Panc1 (cell line): ENCODE results near the gene OSCAR. TPM values are rescaled to one million over a fixed set of nuclear protein-coding genes. Genes with fewer than 3 reads are reported as not detected.

Source experiments
- ATAC-seq: fragments of 200-7000 bp; cut with Tn5 transposase; 2 replicates; pipeline ENCODE4 v1.9.1; 2020; ENCODE audit warnings: mild to moderate bottlenecking, moderate library complexity
- BruUV-seq: library from RNA; stranded (reverse); fragments of 400-500 nt; replicated peaks from 2 replicates; lab custom pipeline; 2021; lab: Mats Ljungman, UMichigan
- CTCF ChIA-PET: fragments of 300-600 bp; sonication (Branson Sonifier 250); formaldehyde crosslinking; loops from one replicate; lab custom pipeline; 2022; ENCODE audit warnings: antibody characterized with exemption; lab: Charles Lee
- POLR2A ChIA-PET: fragments of 300-600 bp; sonication (Branson Sonifier 250); formaldehyde crosslinking; loops from one replicate; lab custom pipeline; 2022; ENCODE audit warnings: antibody characterized with exemption; lab: Charles Lee
- DNase-seq: peaks from one replicate; pipeline ENCODE4 v3.0.0-alpha.2; 2010; ENCODE audit warnings: low read depth, low spot score
- H3K27ac ChIP-seq: 2 replicates; pipeline ENCODE4 v1.5.1; 2011; ENCODE audit warnings: mild to moderate bottlenecking, low read length, inconsistent platforms
- H3K27me3 ChIP-seq: fragments of 200-500 bp; sonication (Bioruptor generic); 2 replicates; pipeline ENCODE4 v1.6.0; 2014; ENCODE audit warnings: low read length, inconsistent platforms; ENCODE audit not compliant: control insufficient read depth, insufficient read depth
- H3K36me3 ChIP-seq: fragments of 200-500 bp; sonication (Bioruptor generic); 2 replicates; pipeline ENCODE4 v1.5.1; 2014; ENCODE audit warnings: inconsistent platforms, mild to moderate bottlenecking, low read length, moderate library complexity; ENCODE audit not compliant: control insufficient read depth, insufficient read depth
- H3K4me1 ChIP-seq: 2 replicates; pipeline ENCODE4 v1.5.1; 2011; ENCODE audit warnings: inconsistent platforms, mild to moderate bottlenecking, low read length, moderate library complexity; ENCODE audit not compliant: control insufficient read depth, insufficient read depth
- H3K4me3 ChIP-seq, 2 experiments: 2 replicates each; pipeline ENCODE4 v1.5.1; 2011 to 2012; ENCODE audit warnings: low read depth in 2 of 2, low read length in 2 of 2, mild to moderate bottlenecking in 2 of 2, inconsistent platforms in 1 of 2, moderate library complexity in 1 of 2
- H3K9me3 ChIP-seq: fragments of 200-500 bp; sonication (Bioruptor generic); 2 replicates; pipeline ENCODE4 v1.5.1; 2014; ENCODE audit warnings: low read depth, mild to moderate bottlenecking, inconsistent platforms, low read length, moderate library complexity; ENCODE audit not compliant: control insufficient read depth, insufficient read depth
- POLR2AphosphoS5 ChIP-seq: IDR thresholded peaks from 2 replicates; pipeline ENCODE4 v1.6.1; 2012; ENCODE audit warnings: mild to moderate bottlenecking, low read depth, low read length, moderate library complexity
- SIN3A ChIP-seq: IDR thresholded peaks from 2 replicates; pipeline ENCODE4 v1.6.1; 2012; ENCODE audit warnings: low read depth, mild to moderate bottlenecking, low read length, moderate library complexity, borderline replicate concordance; ENCODE audit not compliant: insufficient read depth
- TCF7L2 ChIP-seq: IDR thresholded peaks from 2 replicates; pipeline ENCODE4 v1.6.1; 2011; ENCODE audit warnings: mild to moderate bottlenecking, low read depth, low read length, inconsistent platforms
- in situ Hi-C: cut with HindIII; loops from 2 replicates; pipeline ENCODE4 v1.10.0; 2016; ENCODE audit warnings: low sequenced_read_pairs, low pct_unique_long_range_greater_than_20kb
- intact Hi-C: fragments of 100-400 bp; cut with micrococcal nuclease; formaldehyde crosslinking; loops from one replicate; pipeline ENCODE4 v1.10.0; 2022; ENCODE audit not compliant: unreplicated experiment
- total RNA-seq: library from RNA; stranded (reverse); gene quantifications from one replicate; pipeline ENCODE4 v1.2.1, GENCODE V29; 2021; ENCODE audit not compliant: unreplicated experiment
- TF ChIP-seq, protein P1 (sequence below), 2 experiments: IDR thresholded peaks; 2 replicates each; pipeline ENCODE4 v1.6.1; 2011 to 2012; ENCODE audit warnings: low read depth in 2 of 2, control low read depth in 1 of 2, low read length in 1 of 2, mild to moderate bottlenecking in 1 of 2, moderate library complexity in 1 of 2; ENCODE audit not compliant: insufficient read depth in 1 of 2
- TF ChIP-seq, protein P2 (sequence below): fragments of 450-650 bp; IDR thresholded peaks from 2 replicates; pipeline ENCODE4 v1.5.1; 2017; ENCODE audit warnings: mild to moderate bottlenecking

Gene OSCAR
- total RNA-seq, 1 experiment from 2014 or later, result 6.8 TPM

DNA sequence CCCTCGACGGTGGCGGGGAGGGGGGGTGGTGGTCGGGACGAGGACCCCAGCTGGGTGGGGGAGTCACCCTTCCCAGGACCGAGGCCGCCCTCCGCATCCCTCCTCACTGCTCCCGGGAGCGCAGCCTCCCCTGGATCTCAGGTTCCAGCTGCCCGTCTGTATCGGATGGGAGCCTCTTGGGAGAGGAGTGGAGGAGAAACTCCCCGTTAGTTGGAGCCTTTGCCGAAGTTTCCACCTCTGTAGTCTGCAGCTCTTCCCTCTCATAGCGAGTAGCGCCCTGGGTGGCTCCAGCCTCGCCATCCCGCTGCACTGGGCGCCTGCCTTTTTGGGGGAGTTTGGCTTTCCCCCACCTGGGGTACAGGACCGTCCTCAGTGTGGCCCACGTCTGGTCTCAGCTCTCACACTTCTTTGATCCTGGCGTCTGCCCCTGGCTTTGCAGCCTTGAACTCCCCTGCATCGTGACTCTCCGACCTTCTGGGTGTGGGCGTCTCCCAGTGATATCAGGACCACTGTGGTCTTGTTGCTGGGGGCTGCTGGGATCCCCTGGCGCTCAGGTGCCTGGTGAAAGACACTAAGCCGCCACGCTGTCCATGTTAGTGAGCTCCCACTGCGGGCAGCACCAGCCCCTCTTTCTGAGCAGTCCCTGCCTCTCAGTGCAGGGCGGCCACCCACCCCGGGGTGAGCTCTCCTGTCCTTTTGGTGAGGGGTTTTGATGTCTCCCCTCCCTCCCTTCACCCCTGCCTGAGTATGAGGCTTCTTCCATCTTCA, 38.1 kb upstream of the OSCAR start:
- ChIA-PET POLR2A (no interaction called here), CTCF (interaction anchor here (1.8 kb wide), 1 partner anchor 346 kb away, joined by 5 read pairs; no protein-coding TSS in a partner anchor)
- H3K4me1 ChIP-seq, result peaks cover 30% of the 10 kb centered on the region
- TF ChIP-seq, protein P1, sequence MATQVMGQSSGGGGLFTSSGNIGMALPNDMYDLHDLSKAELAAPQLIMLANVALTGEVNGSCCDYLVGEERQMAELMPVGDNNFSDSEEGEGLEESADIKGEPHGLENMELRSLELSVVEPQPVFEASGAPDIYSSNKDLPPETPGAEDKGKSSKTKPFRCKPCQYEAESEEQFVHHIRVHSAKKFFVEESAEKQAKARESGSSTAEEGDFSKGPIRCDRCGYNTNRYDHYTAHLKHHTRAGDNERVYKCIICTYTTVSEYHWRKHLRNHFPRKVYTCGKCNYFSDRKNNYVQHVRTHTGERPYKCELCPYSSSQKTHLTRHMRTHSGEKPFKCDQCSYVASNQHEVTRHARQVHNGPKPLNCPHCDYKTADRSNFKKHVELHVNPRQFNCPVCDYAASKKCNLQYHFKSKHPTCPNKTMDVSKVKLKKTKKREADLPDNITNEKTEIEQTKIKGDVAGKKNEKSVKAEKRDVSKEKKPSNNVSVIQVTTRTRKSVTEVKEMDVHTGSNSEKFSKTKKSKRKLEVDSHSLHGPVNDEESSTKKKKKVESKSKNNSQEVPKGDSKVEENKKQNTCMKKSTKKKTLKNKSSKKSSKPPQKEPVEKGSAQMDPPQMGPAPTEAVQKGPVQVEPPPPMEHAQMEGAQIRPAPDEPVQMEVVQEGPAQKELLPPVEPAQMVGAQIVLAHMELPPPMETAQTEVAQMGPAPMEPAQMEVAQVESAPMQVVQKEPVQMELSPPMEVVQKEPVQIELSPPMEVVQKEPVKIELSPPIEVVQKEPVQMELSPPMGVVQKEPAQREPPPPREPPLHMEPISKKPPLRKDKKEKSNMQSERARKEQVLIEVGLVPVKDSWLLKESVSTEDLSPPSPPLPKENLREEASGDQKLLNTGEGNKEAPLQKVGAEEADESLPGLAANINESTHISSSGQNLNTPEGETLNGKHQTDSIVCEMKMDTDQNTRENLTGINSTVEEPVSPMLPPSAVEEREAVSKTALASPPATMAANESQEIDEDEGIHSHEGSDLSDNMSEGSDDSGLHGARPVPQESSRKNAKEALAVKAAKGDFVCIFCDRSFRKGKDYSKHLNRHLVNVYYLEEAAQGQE (IDR thresholded peaks at IDR 0.05; ENCODE audit: insufficient read depth in 1 of 2, low read depth in 2 of 2, low read length in 1 of 2), result no peak
- TF ChIP-seq POLR2AphosphoS5, result no peak
- TF ChIP-seq TCF7L2, result 0 out of 2 replicates have a peak, but pooled peaks have one; percentile 30
- no peaks in the 10 kb centered on the region for H3K27me3 ChIP-seq
- peak overlapping the region; percentile 89 for H3K27ac ChIP-seq
- peaks cover 16% of the 10 kb centered on the region for H3K36me3 ChIP-seq
- in situ Hi-C loops, result no loop called here
- peak overlapping the region; percentile 68 to 78 for H3K4me3 ChIP-seq
- DNase-seq, result no peak
- BruUV-seq, result no TSS peak
- no peak for ATAC-seq
- intact Hi-C loops, result no loop called here
- H3K9me3 ChIP-seq, result no peaks in the 10 kb centered on the region

DNA sequence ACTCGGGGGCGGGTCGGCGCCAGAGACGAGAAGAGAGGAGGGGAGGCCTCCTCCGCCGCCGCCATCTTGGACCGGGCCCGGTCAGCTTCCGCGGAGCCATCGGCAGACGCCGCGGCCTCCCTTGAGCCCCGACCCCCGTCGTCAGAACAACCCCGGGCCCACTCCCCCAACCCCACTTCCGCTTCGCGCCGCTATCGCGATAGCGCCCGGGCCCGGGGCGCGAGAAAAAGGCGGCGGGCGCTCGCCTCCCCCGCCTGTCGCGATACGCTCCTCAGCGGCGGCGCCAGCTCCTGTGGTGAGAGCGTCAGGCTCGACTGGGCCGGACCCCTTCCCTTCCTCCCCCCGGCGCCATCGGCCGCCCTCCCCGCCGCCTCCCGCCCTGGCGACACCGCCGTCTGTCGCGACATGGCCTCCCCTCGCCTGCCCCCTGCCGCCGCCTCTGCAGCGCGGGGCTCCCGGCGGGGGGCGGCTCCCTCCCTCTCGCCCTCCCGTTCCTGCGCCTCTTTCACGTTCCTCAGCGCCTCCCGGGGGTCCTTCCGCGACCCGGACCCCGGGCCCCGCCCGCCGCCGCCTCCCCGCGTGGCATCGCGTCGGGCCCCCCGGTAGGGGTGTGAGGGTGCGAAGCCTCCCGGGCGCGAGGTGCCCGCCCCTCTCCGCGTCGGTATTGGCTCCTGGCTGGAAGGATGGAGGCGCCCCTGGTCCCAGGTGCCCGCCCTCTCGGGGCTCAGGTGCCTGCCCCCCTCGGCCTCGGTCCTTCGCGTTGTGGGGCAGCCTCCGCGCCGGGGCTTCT, 37.3 kb upstream of the OSCAR start, which contains the start of gene CNOT3:
TSS of gene CNOT3 (plus strand) at position 64 of the 790 bp plus-strand sequence. CDS start 5,217 bp downstream, outside the sequence.
- Histone ChIP-seq H3K9me3 (no peaks in the 10 kb centered on the region), H3K36me3 (peaks cover 8% of the 10 kb centered on the region), H3K27me3 (no peaks in the 10 kb centered on the region), H3K4me3 (peak within 1 kb of the TSS; percentile 68 to 97), H3K4me1 (peaks cover 30% of the 10 kb centered on the region), H3K27ac (peak within 1 kb of the TSS; percentile 95)
- intact Hi-C loops, result no loop called here
- ATAC-seq, result no peak
- no TSS peak for BruUV-seq
- TF ChIP-seq, protein P2, sequence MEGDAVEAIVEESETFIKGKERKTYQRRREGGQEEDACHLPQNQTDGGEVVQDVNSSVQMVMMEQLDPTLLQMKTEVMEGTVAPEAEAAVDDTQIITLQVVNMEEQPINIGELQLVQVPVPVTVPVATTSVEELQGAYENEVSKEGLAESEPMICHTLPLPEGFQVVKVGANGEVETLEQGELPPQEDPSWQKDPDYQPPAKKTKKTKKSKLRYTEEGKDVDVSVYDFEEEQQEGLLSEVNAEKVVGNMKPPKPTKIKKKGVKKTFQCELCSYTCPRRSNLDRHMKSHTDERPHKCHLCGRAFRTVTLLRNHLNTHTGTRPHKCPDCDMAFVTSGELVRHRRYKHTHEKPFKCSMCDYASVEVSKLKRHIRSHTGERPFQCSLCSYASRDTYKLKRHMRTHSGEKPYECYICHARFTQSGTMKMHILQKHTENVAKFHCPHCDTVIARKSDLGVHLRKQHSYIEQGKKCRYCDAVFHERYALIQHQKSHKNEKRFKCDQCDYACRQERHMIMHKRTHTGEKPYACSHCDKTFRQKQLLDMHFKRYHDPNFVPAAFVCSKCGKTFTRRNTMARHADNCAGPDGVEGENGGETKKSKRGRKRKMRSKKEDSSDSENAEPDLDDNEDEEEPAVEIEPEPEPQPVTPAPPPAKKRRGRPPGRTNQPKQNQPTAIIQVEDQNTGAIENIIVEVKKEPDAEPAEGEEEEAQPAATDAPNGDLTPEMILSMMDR, result no peak
- TF ChIP-seq TCF7L2 (no peak), POLR2AphosphoS5 (peak; percentile 87), SIN3A (peak; percentile 81; the same call in 1 of the 2 replicates)
- TF ChIP-seq, protein P1 (IDR thresholded peaks at IDR 0.05; ENCODE audit: insufficient read depth in 1 of 2, low read depth in 2 of 2, low read length in 1 of 2), result no peak
- no peak for DNase-seq
- ChIA-PET POLR2A (interaction anchor here (1.2 kb wide), 2 partner anchors 20 to 21 kb away, joined by 3 to 4 read pairs; partner anchors contain the start of gene LENG1), CTCF (interaction anchor here (0.7 to 1.8 kb wide), 2 partner anchors 20 to 345 kb away, joined by 4 to 5 read pairs; no protein-coding TSS in a partner anchor)
- in situ Hi-C loops, result no loop called here
